NCI-H2107 treated with DMSO at 0.1 percent for 48 hours (cell line): Measurements from ENCODE around the gene OBSCN.

Experiments
- DNase-seq: peaks from one replicate; lab custom pipeline; 2025; ENCODE audit not compliant: unreplicated experiment; lab: John Stamatoyannopoulos, UW

The OBSCN gene

GRCh38 chr1:228398741-228399461, 191.1 kb downstream of the OBSCN start:
- no peak for DNase-seq

- no peak for DNase-seq
These were observed 191.8 kb downstream of the OBSCN start for GRCh38 chr1:228399531-228400236.

GRCh38 chr1:228400237-228400651, 192.4 kb downstream of the OBSCN start:
- DNase-seq = no peak

GRCh38 chr1:228400692-228401454, 193.0 kb downstream of the OBSCN start:
- DNase-seq = no peak

GRCh38 chr1:228401782-228402640, 194.2 kb downstream of the OBSCN start:
- DNase-seq = no peak

- DNase-seq = no peak
These were observed 194.8 kb downstream of the OBSCN start for GRCh38 chr1:228402641-228403025.

GRCh38 chr1:228403231-228403631, 195.4 kb downstream of the OBSCN start:
- DNase-seq = no peak

GRCh38 chr1:228404107-228404720, 196.4 kb downstream of the OBSCN start:
- no peak for DNase-seq

GRCh38 chr1:228405200-228405978, 197.5 kb downstream of the OBSCN start:
- no peak for DNase-seq

GRCh38 chr1:228405979-228406228, 198.1 kb downstream of the OBSCN start:
- no peak for DNase-seq

- no peak for DNase-seq
These were observed 199.5 kb downstream of the OBSCN start for GRCh38 chr1:228407106-228408040.

- no peak for DNase-seq
These were observed 200.4 kb downstream of the OBSCN start for GRCh38 chr1:228408041-228408868.

GRCh38 chr1:228408869-228409805, 201.3 kb downstream of the OBSCN start:
- DNase-seq = no peak

GRCh38 chr1:228410015-228410414, 202.2 kb downstream of the OBSCN start:
- no peak for DNase-seq

- no peak for DNase-seq
These were observed 202.8 kb downstream of the OBSCN start for GRCh38 chr1:228410671-228411070.

- DNase-seq = no peak
These were observed 203.3 kb downstream of the OBSCN start for GRCh38 chr1:228411121-228411520.
